IMR-90 (cell line): ENCODE results near the gene LSM2. TPM values are rescaled to one million over a fixed set of nuclear protein-coding genes. Genes with fewer than 3 reads are reported as not detected.
"Not testable (repeated sequence)": the region's sequence is repeated elsewhere in the genome, so short reads cannot be mapped to it uniquely, and the experiment has no call there.

ENCODE experiments used
- ATAC-seq: fragments of 200-7000 bp; cut with Tn5 transposase; 2 replicates; pipeline ENCODE4 v1.9.1; 2020; ENCODE audit warnings: low read depth, mild to moderate bottlenecking, moderate library complexity
- BruUV-seq: library from RNA; stranded (reverse); fragments of 400-500 nt; replicated peaks from 2 replicates; lab custom pipeline; 2021; lab: Mats Ljungman, UMichigan
- CTCF ChIA-PET: fragments of 300-600 bp; formaldehyde crosslinking; extraction: SDS; loops from one replicate; lab custom pipeline; 2021; ENCODE audit warnings: antibody characterized with exemption; lab: Yijun Ruan, JAX
- POLR2A ChIA-PET: fragments of 300-600 bp; sonication (Branson Sonifier 250); formaldehyde crosslinking; loops from one replicate; lab custom pipeline; 2022; ENCODE audit warnings: antibody characterized with exemption; ENCODE audit not compliant: unreplicated experiment; lab: Charles Lee
- DNase-seq: peaks from one replicate; pipeline ENCODE4 v3.0.0; 2013
- H2AFZ ChIP-seq: replicated peaks from 2 replicates; pipeline ENCODE3; 2013; ENCODE audit warnings: low read length, mild to moderate bottlenecking; ENCODE audit not compliant: poor library complexity
- H2AK5ac ChIP-seq: 2 replicates; pipeline ENCODE4 v1.6.1; 2013; ENCODE audit warnings: low read depth, low read length, inconsistent platforms
- H2AK9ac ChIP-seq: replicated peaks from 2 replicates; pipeline ENCODE3; 2013; ENCODE audit warnings: mild to moderate bottlenecking, low read depth, low read length, moderate library complexity; ENCODE audit not compliant: poor library complexity
- H2BK120ac ChIP-seq: 2 replicates; pipeline ENCODE4 v1.6.1; 2013; ENCODE audit warnings: low read depth, low read length, inconsistent platforms
- H2BK15ac ChIP-seq: 3 replicates; pipeline ENCODE4 v1.6.1; 2013; ENCODE audit warnings: low read depth, low read length, inconsistent platforms
- H2BK20ac ChIP-seq: 2 replicates; pipeline ENCODE4 v1.6.1; 2013; ENCODE audit warnings: low read depth, mild to moderate bottlenecking, inconsistent platforms, low read length, moderate library complexity
- H2BK5ac ChIP-seq: 2 replicates; pipeline ENCODE4 v1.6.1; 2013; ENCODE audit warnings: mild to moderate bottlenecking, low read depth, low read length, inconsistent platforms; ENCODE audit not compliant: poor library complexity, severe bottlenecking
- H3K14ac ChIP-seq: replicated peaks from 2 replicates; pipeline ENCODE4 v1.6.1; 2013; ENCODE audit warnings: low read depth, low read length, inconsistent platforms
- H3K18ac ChIP-seq: 2 replicates; pipeline ENCODE4 v1.6.1; 2013; ENCODE audit warnings: low read depth, low read length, control low read depth
- H3K23ac ChIP-seq: 2 replicates; pipeline ENCODE4 v1.6.1; 2013; ENCODE audit warnings: low read depth, low read length, inconsistent platforms
- H3K27ac ChIP-seq: 2 replicates; pipeline ENCODE4 v1.5.1; 2013; ENCODE audit warnings: mild to moderate bottlenecking, control low read depth, low read length; ENCODE audit not compliant: insufficient read depth
- H3K27me3 ChIP-seq: 2 replicates; pipeline ENCODE4 v1.6.1; 2013; ENCODE audit warnings: low read length; ENCODE audit not compliant: control insufficient read depth, insufficient read depth
- H3K36me3 ChIP-seq: 2 replicates; pipeline ENCODE4 v1.6.1; 2013; ENCODE audit warnings: low read length, mixed read lengths; ENCODE audit not compliant: control insufficient read depth, insufficient read depth
- H3K4ac ChIP-seq: 2 replicates; pipeline ENCODE4 v1.6.1; 2013; ENCODE audit warnings: low read depth, low read length, inconsistent platforms
- H3K4me1 ChIP-seq: 2 replicates; pipeline ENCODE4 v1.6.1; 2013; ENCODE audit warnings: low read length, mixed read lengths; ENCODE audit not compliant: control insufficient read depth, insufficient read depth
- H3K4me2 ChIP-seq: 2 replicates; pipeline ENCODE4 v1.6.1; 2013; ENCODE audit warnings: low read depth, mild to moderate bottlenecking, control low read depth, low read length, moderate library complexity
- H3K4me3 ChIP-seq: 2 replicates; pipeline ENCODE4 v1.5.1; 2013; ENCODE audit warnings: low read depth, mild to moderate bottlenecking, control low read depth, low read length, moderate library complexity; ENCODE audit not compliant: insufficient read depth
- H3K56ac ChIP-seq: 2 replicates; pipeline ENCODE4 v1.6.1; 2013; ENCODE audit warnings: low read length, inconsistent platforms; ENCODE audit not compliant: insufficient read depth; ENCODE audit errors: extremely low read depth
- H3K79me1 ChIP-seq, 2 experiments: 2 replicates each; pipeline ENCODE4 v1.6.1; 2013; ENCODE audit warnings: low read length in 2 of 2, inconsistent platforms in 1 of 2, low read depth in 1 of 2
- H3K9ac ChIP-seq: 2 replicates; pipeline ENCODE4 v1.6.1; 2013; ENCODE audit warnings: low read depth, low read length, control low read depth
- H3K9me1 ChIP-seq: 2 replicates; pipeline ENCODE4 v1.6.1; 2013; ENCODE audit warnings: low read length, inconsistent platforms; ENCODE audit not compliant: insufficient read depth
- H3K9me3 ChIP-seq: 2 replicates; pipeline ENCODE4 v1.6.1; 2013; ENCODE audit warnings: low read length; ENCODE audit not compliant: control insufficient read depth, insufficient read depth
- H4K20me1 ChIP-seq: 2 replicates; pipeline ENCODE4 v1.6.1; 2013; ENCODE audit warnings: low read length, inconsistent platforms; ENCODE audit not compliant: insufficient read depth
- H4K5ac ChIP-seq: 2 replicates; pipeline ENCODE4 v1.6.1; 2013; ENCODE audit warnings: mild to moderate bottlenecking, low read depth, low read length, control low read depth
- H4K8ac ChIP-seq, 2 experiments: 2 replicates each; pipeline ENCODE4 v1.6.1; 2013; ENCODE audit warnings: low read depth in 2 of 2, low read length in 2 of 2, control low read depth in 1 of 2, inconsistent platforms in 1 of 2
- H4K91ac ChIP-seq: 2 replicates; pipeline ENCODE4 v1.6.1; 2013; ENCODE audit warnings: low read depth, low read length, inconsistent platforms; ENCODE audit not compliant: insufficient read depth
- WGBS, 2 experiments: methylation state at CpG; one replicate each; pipeline versions ENCODE4 v1.1.5 to v1.1.7; 2013; ENCODE audit warnings: missing lambda C conversion rate in 2 of 2; ENCODE audit not compliant: insufficient read length in 1 of 2; ENCODE audit errors: extremely low coverage in 2 of 2; 5-methylcytosine and 5-hydroxymethylcytosine counted together
- dilution Hi-C: fragments of 300-500 bp; cut with HindIII; formaldehyde crosslinking; loops from one replicate; pipeline ENCODE4 v1.14.3; 2018; ENCODE audit warnings: low sequenced_read_pairs; ENCODE audit not compliant: unreplicated experiment
- in situ Hi-C: fragments of 300-500 bp; cut with MboI; formaldehyde crosslinking; loops from 3 replicates; pipeline ENCODE4 v1.14.3; 2019; ENCODE audit warnings: low sequenced_read_pairs, inconsistent platforms, mixed read lengths
- intact Hi-C: fragments of 100-400 bp; cut with micrococcal nuclease; formaldehyde crosslinking; loops from 2 replicates; pipeline ENCODE4 v1.10.0; 2022
- polyA plus RNA-seq, 3 experiments: library from polyadenylated mRNA; depleted of rRNA; stranded (reverse); fragments of >200 nt; gene quantifications; 2 replicates each; pipeline ENCODE4 v1.2.3, GENCODE V29; 2012; ENCODE audit warnings: low replicate concordance in 1 of 3
- total RNA-seq: library from RNA; depleted of rRNA; stranded (reverse); fragments of >200 nt; gene quantifications from 2 replicates; pipeline ENCODE4 v1.2.3, GENCODE V29; 2012

Gene LSM2
- total and polyA plus RNA-seq, 2 of the 4 experiments (the other 2 are of a cell fraction) = 56.3 to 61.0 TPM

DNA sequence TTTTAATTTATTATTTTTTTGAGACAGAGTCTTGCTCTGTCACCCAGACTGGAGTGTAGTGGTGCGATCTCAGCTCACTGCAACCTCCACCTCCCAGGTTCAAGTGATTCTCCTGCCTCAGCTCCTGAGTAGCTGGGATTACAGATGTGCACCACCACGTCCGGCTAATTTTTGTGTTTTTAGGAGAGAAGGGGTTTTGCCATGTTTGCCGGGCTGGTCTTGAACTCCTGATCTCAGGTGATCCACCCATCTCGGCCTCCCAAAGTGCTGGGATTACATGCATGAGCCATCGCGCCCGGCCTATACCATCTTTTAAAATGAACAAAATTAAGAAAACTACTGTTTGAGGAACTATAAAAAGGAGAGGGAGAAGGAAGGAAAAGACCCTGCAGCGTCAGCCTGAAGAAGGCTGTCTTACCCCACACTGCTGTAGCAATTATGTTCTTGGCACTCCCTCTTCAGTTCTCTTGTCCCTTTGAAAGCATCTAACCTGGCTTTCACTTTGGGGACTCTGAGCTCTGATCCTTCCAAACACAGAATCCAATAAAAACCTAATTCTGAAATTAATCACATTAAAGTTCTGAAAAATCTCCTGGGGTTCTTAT is 16.9 kb upstream of the LSM2 start:
- H2BK20ac ChIP-seq, dilution Hi-C loops, ATAC-seq, H2BK120ac ChIP-seq, H3K9me1 ChIP-seq, H4K8ac ChIP-seq, POLR2A ChIA-PET, H4K5ac ChIP-seq, H2BK15ac ChIP-seq, H2AK9ac ChIP-seq, H3K4me2 ChIP-seq, H2AK5ac ChIP-seq, H3K18ac ChIP-seq, H3K4ac ChIP-seq, in situ Hi-C loops, H2AFZ ChIP-seq, intact Hi-C loops, H3K27ac ChIP-seq, H3K9ac ChIP-seq, H4K20me1 ChIP-seq, H4K91ac ChIP-seq, H3K14ac ChIP-seq, H3K23ac ChIP-seq, H2BK5ac ChIP-seq, DNase-seq, H3K4me3 ChIP-seq, H3K9me3 ChIP-seq, BruUV-seq, H3K27me3 ChIP-seq, H3K56ac ChIP-seq, H3K36me3 ChIP-seq: not testable (repeated sequence)
- H3K79me1 ChIP-seq = peaks cover 5 to 37% of the 10 kb centered on the region in 2 experiments; a peak in 3 of 4 replicates
- CTCF ChIA-PET = interaction anchor here (1.3 to 1.5 kb wide), 2 partner anchors 16 to 129 kb away, joined by 3 read pairs; partner anchors contain the start of gene LSM2
- WGBS, 2 experiments = no CpG with 5 or more reads among the region's 9 CpGs
- H3K4me1 ChIP-seq = peaks cover 10% of the 10 kb centered on the region
